SHP77 treated with DMSO at 0.1 percent for 48 hours (cell line): ENCODE results near the gene KLHL25.

ENCODE experiments used
- DNase-seq: peaks from one replicate; lab custom pipeline; 2025; lab: John Stamatoyannopoulos, UW

Gene KLHL25

DNA sequence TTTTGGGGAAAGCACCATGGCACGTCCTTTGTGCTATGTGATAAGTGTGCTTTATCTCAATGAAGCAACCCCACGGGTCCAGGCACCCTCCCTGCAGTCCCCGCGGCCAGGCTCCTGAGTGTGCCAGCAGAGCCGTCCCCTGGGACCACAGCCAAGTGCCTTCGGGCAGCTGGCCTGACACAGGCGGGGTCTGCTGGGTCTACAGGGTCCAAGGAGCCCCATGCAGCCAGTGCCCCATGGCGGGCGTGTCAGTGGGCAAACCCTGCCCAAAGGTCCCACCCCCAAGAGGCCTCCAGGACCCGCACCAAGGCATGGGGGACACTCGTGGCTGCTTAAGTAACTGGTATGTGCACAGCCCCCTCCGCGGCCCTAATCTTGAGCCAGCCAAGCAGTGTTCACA is 35.3 kb downstream of the KLHL25 start:
- DNase-seq, result no peak

- DNase-seq, result no peak
Measured at GRCh38 chr15:85758655-85758978, 36.1 kb downstream of the KLHL25 start.

- no peak for DNase-seq
Measured at GRCh38 chr15:85757939-85758654, 36.6 kb downstream of the KLHL25 start.

- DNase-seq, result no peak
Measured at GRCh38 chr15:85757073-85757938, 37.4 kb downstream of the KLHL25 start.

- no peak for DNase-seq
Measured at GRCh38 chr15:85756411-85757072, 38.2 kb downstream of the KLHL25 start.

GRCh38 chr15:85755942-85756341 is 38.8 kb downstream of the KLHL25 start:
- no peak for DNase-seq

DNA sequence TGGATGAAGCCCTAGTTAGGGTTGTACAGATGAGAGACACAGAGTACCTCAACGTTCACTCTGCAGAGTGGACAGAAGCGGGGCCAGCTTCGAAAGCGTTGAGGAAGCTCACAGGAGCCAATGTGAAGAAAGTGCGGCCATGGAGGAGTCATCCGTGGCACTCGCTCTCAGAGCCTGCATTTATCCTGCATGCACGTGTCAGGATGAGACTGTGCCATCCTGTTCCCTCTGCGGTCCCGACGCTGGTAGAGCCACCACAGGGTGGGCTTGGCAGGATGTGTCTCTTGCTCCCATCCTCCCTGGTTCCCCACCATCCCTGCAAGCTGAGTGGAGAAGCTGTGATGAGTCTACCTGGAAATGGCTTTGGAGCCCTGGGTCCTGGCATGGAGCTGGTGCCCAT is 39.3 kb downstream of the KLHL25 start:
- DNase-seq, result no peak

DNA sequence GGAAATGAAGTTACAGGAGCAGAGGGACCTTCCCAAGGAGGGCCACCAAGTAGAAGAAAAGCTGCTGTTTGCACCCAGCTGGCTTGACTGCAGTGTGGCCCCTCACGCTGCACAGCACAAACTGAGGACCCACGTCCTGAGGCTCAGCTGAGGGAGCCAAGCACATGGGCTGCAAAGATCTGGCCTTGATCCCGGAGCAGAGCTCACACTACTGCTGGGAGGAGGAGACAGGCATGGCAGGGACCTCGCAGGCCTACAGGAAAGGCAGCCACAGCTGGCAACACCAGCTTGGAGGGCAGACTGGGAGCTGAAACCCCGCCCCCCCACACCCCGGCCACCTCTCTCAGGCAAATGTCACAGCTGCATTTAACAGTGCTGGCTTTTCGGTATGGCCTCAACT is 39.7 kb downstream of the KLHL25 start:
- DNase-seq, result no peak

GRCh38 chr15:85753791-85754452 is 40.8 kb downstream of the KLHL25 start:
- DNase-seq, result no peak

- no peak for DNase-seq
Measured at GRCh38 chr15:85753261-85753660, 41.5 kb downstream of the KLHL25 start.

DNA sequence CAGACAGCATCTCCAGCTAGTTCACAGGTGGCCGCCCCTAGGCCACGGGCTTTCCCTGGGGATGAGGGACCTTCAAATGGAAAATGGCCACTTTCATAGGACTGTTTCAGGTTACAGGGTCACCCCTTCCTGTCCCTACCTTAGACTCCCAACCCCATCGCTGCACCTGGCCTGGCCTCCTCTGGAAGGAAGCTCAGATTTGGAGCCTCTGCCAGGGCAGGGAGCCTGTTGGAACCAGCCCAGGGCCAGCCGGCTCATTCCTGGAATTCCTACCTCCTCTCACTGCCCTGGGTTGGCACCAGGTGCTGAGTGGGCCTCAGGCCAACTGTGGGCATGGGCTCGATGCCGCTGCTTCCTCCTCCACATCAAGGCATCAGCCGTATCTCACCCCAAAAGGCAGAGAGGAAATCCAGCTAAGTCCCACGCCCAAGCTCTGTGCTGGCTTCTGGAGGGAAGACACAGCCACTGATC is 42.2 kb downstream of the KLHL25 start:
- no peak for DNase-seq

- no peak for DNase-seq
Measured at GRCh38 chr15:85752124-85752475, 42.6 kb downstream of the KLHL25 start.

GRCh38 chr15:85751291-85752123 is 43.2 kb downstream of the KLHL25 start:
- DNase-seq, result no peak

- DNase-seq, result no peak
Measured at GRCh38 chr15:85750319-85751290, 44.1 kb downstream of the KLHL25 start.

GRCh38 chr15:85749261-85750151 is 45.2 kb downstream of the KLHL25 start:
- no peak for DNase-seq

DNA sequence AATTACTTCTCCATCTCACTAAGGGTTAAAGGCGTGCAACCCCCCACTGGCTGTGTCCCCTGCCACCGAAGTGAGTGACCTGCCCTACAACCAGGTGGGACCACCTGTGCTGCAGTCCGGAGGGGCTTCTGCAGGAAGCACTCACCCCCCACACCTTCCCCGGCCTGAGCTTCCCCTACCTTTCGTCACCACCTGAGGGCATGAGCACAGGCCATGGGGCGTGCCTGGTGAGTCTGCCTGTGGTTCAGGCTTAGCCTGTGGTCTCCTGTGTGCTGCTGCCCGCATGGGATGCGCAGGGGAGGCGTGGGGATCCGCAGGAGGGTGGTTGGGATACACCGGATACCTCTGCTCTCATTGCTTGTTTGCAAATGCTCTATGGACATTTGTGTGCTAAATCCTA is 46.0 kb downstream of the KLHL25 start:
- no peak for DNase-seq

DNA sequence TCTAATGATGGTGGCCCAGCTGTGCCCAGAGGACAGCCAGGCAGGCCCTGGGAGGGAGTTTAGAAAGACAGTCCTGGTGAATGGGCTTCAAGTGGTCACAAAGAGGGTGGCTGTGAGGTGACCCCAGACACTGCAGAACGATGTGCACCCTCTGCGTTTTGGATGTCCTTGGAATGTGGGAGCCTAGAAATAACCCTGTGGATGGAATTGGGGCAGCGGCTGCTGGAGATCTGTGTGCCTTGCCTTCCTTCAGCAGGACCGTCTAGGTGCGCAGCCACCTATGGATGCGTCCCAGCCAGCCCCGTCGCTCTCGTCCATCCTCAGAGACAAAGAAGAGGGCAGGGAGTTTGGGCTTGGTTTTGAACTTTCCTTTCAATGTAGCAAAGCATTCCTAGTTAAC is 46.5 kb downstream of the KLHL25 start:
- no peak for DNase-seq

- DNase-seq, result no peak
Measured at GRCh38 chr15:85746641-85747040, 48.1 kb downstream of the KLHL25 start.

DNA sequence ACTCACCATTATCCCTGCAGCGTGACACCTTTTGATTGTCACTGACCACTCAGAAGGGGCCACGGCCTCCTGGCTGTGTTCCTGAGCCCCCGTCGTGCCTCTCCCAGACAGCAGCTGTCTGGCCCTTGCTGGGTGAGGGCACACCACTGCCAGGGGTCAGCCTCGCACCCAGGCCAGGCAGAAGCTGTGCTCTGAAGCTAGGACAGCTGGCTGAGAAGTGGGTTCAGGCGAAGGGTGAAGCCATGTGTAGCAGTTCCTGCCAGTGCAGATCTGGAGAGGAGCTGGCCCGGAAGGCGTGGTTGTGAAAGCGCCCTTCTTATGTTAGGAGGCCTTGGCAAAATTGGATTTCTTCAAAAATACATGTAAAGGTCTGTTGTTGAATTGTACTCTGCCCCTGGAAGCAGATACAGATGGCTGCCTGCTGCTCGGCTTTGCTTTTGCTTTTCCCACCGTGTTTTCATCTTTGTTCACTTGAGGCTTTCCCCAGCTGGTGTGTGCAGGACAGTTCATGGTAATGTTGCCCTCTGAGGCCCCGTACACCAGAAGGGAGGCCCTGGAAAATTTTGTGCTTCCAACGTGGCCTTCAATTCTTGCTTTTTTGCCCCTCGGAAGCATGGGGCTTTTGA is 49.1 kb downstream of the KLHL25 start:
- DNase-seq, result no peak
